ENCODE measurements around the gene NPW. TPM values are rescaled to one million over a fixed set of nuclear protein-coding genes. Genes with fewer than 3 reads are reported as not detected.

Gene NPW
- total RNA-seq, 4 donors from 2014 or later, result not detected

DNA sequence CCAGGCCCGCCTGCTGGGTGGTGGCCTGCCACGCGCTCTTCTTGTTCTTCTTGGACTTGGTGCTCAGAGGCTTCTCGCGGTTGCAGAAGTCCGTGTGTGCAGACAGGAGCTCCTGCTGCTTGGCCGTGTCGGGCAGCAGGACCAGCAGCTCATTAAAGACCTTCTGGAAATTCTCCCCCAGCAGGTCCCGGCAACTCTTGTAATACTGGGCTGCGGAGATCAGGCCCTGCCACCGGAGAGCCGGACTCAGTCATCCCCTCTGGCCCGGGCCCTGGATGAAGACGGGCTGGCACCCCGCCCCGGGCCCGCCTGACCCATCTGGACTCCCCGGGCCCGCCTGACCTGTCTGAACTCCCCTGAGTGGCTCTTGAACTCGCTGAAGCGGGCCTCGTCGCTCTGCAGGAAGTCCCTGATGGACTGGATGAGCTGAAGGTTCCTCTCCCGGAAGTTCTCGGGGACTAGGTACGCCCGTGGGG lies 21.2 kb upstream of the NPW start:
- Histone ChIP-seq H3K27me3 (no peaks in the 10 kb centered on the region), H3K4me1 (peaks cover under 1 to 22% (median 6%) of the 10 kb centered on the region in 4 donors), H3K36me3 (peaks cover 57 to 74% (median 65%) of the 10 kb centered on the region in 4 donors), H3K27ac (replicated peaks in 1 of 4) (peak overlapping the region in 2 of 4 donors; percentile 48 to 63), H3K4me3 (no peak overlapping the region), H3K9me3 (no peaks in the 10 kb centered on the region)
- intact Hi-C loops (cut with DNase I), result no loop called here
- 83% methylated on average over 17 of the region's 27 CpGs for WGBS
- no peak for DNase-seq (ENCODE audit: extremely low spot score)
- no peak for TF ChIP-seq POLR2A (IDR thresholded peaks at IDR 0.05; ENCODE audit: low read depth)
- no peak for TF ChIP-seq POLR2AphosphoS5 (IDR thresholded peaks at IDR 0.05)
- TF ChIP-seq EP300 (IDR thresholded peaks at IDR 0.05), result no peak
- no peak for TF ChIP-seq CTCF (IDR thresholded peaks at IDR 0.05)

DNA sequence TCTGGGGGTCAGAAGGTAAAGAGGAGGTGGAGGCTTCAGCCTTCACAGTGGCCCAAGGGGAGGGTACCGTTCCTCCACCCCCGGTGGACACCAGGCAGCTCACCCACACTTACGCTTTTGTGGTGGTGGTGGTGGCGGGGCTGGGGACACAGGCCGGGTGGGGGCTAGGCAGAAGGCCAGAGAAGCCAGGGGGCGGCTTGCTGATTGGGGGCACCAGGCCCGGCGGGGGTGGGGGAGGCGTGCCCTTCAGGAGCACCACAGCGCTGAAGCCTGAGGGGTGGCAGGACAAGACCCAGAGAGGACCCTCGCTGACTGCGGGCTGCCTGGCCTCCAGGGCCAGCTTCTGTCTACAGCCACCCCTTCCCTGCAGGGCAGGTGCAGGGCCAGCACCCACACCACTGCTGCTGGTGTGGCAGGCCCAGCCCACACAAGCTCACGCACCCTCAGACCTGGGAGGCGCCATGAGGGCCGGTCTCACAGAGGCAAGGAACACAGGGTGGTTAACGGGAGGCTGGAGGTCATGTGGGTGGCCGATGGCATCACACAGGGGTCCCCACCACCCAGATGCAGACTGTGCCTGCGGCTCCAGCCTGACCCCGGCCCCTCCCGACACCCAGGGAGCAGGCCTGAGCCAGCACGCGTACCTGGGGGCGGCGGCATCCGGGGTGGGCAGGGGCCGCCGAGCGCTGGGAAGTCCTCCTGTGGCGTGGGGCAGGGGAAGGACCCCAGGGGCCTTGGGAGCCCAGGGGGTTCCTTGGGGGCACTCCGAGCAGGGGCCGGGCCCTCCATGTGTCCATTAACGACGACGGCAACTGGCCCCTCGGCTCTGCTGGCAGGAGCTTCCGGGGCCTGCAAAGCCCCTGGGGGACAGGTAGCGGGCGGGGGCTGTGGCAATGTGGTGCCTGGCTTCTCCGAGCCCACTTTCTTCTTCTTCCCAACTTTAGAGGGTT lies 20.5 kb upstream of the NPW start:
- no peaks in the 10 kb centered on the region for H3K27me3 ChIP-seq
- 82% methylated on average over 18 of the region's 39 CpGs for WGBS
- H3K36me3 ChIP-seq, result peaks cover 58 to 77% (median 67%) of the 10 kb centered on the region in 4 donors
- no peaks in the 10 kb centered on the region for H3K9me3 ChIP-seq
- no peak overlapping the region for H3K4me3 ChIP-seq
- DNase-seq (ENCODE audit: extremely low spot score), result no peak
- no peak overlapping the region for H3K27ac ChIP-seq (replicated peaks in 1 of 4)
- TF ChIP-seq POLR2AphosphoS5 (IDR thresholded peaks at IDR 0.05) (no peak), POLR2A (IDR thresholded peaks at IDR 0.05; ENCODE audit: low read depth) (no peak), CTCF (IDR thresholded peaks at IDR 0.05) (no peak), EP300 (IDR thresholded peaks at IDR 0.05) (no peak)
- peaks cover 8 to 29% (median 13%) of the 10 kb centered on the region in 4 donors for H3K4me1 ChIP-seq
- intact Hi-C loops (cut with DNase I), result no loop called here

- Histone ChIP-seq H3K36me3 (peaks cover 58 to 77% (median 69%) of the 10 kb centered on the region in 4 donors), H3K4me3 (no peak overlapping the region), H3K27me3 (no peaks in the 10 kb centered on the region), H3K4me1 (peaks cover 16 to 38% (median 22%) of the 10 kb centered on the region in 4 donors), H3K27ac (replicated peaks in 1 of 4) (no peak overlapping the region), H3K9me3 (no peaks in the 10 kb centered on the region)
- intact Hi-C loops (cut with DNase I), result no loop called here
- TF ChIP-seq POLR2AphosphoS5 (IDR thresholded peaks at IDR 0.05) (no peak), EP300 (IDR thresholded peaks at IDR 0.05) (no peak), POLR2A (IDR thresholded peaks at IDR 0.05; ENCODE audit: low read depth) (no peak), CTCF (IDR thresholded peaks at IDR 0.05) (no peak)
- DNase-seq (ENCODE audit: extremely low spot score), result no peak
- WGBS, result 90% methylated on average over 15 of the region's 28 CpGs
Measured at GRCh38 chr16:1999866-2000514, 19.6 kb upstream of the NPW start.

GRCh38 chr16:2001035-2001434 lies 18.6 kb upstream of the NPW start:
- Histone ChIP-seq H3K27me3 (no peaks in the 10 kb centered on the region), H3K27ac (replicated peaks in 1 of 4) (no peak overlapping the region), H3K4me3 (no peak overlapping the region), H3K4me1 (peaks cover 27 to 48% (median 32%) of the 10 kb centered on the region in 4 donors), H3K36me3 (peaks cover 58 to 77% (median 72%) of the 10 kb centered on the region in 4 donors), H3K9me3 (no peaks in the 10 kb centered on the region)
- intact Hi-C loops (cut with DNase I), result no loop called here
- 88% methylated on average over 12 of the region's 19 CpGs for WGBS
- TF ChIP-seq EP300 (IDR thresholded peaks at IDR 0.05), result no peak
- no peak for TF ChIP-seq POLR2AphosphoS5 (IDR thresholded peaks at IDR 0.05)
- no peak for TF ChIP-seq CTCF (IDR thresholded peaks at IDR 0.05)
- TF ChIP-seq POLR2A (IDR thresholded peaks at IDR 0.05; ENCODE audit: low read depth), result no peak
- DNase-seq (ENCODE audit: extremely low spot score), result no peak

Measured in esophagus muscularis mucosa (tissue), 4 donors.